Suprapubic skin (tissue), 4 donors: ENCODE results near the gene CTXND1. TPM values are rescaled to one million over a fixed set of nuclear protein-coding genes. Genes with fewer than 3 reads are reported as not detected.
"Not testable (repeated sequence)": the region's sequence is repeated elsewhere in the genome, so short reads cannot be mapped to it uniquely, and the experiment has no call there.

Experiments used
- DNase-seq, 2 donors: peaks; one replicate each; pipeline ENCODE4 v3.0.0-alpha.2; 2019; ENCODE audit warnings: low spot score in 2 of 2
- H3K27ac ChIP-seq: fragments of 200-600 bp; sonication (generic); one replicate; pipeline ENCODE4 v1.5.1; 2019
- H3K27me3 ChIP-seq: fragments of 200-600 bp; sonication (generic); one replicate; pipeline ENCODE4 v1.5.1; 2019
- H3K36me3 ChIP-seq: fragments of 200-600 bp; sonication (generic); one replicate; pipeline ENCODE4 v1.5.1; 2019
- H3K4me1 ChIP-seq: fragments of 200-600 bp; sonication (generic); one replicate; pipeline ENCODE4 v1.5.1; 2019
- H3K4me3 ChIP-seq: fragments of 200-600 bp; sonication (generic); one replicate; pipeline ENCODE4 v1.5.1; 2019; ENCODE audit warnings: mild to moderate bottlenecking
- H3K9me3 ChIP-seq: fragments of 200-600 bp; sonication (generic); one replicate; pipeline ENCODE4 v1.5.1; 2019
- CTCF ChIP-seq, 2 donors: fragments of 200-600 bp in 1 of 2; fragments of 450-650 bp in 1 of 2; sonication (generic) in 1 of 2; IDR thresholded peaks; one replicate each; pipeline ENCODE4 v1.5.1; 2016 to 2019; ENCODE audit warnings: antibody characterized with exemption in 2 of 2, mild to moderate bottlenecking in 1 of 2, moderate library complexity in 1 of 2
- EP300 ChIP-seq: sonication (generic); formaldehyde crosslinking; IDR thresholded peaks from one replicate; pipeline ENCODE4 v1.6.1; 2017; ENCODE audit warnings: antibody characterized with exemption
- POLR2A ChIP-seq, 2 donors: fragments of 450-650 bp; IDR thresholded peaks; one replicate each; pipeline ENCODE4 v1.6.1; 2017; ENCODE audit warnings: antibody characterized with exemption in 2 of 2, mild to moderate bottlenecking in 2 of 2, moderate library complexity in 2 of 2
- POLR2AphosphoS5 ChIP-seq, 3 donors: sonication (generic); formaldehyde crosslinking; IDR thresholded peaks; one replicate each; pipeline ENCODE4 v1.6.1; 2017; ENCODE audit warnings: antibody characterized with exemption in 3 of 3
- WGBS: methylation state at CpG from one replicate; pipeline ENCODE4 v1.1.5; 2018; 5-methylcytosine and 5-hydroxymethylcytosine counted together
- total RNA-seq, 4 donors: library from RNA; depleted of rRNA; stranded (reverse); fragments of >200 nt; gene quantifications; one replicate each; pipeline ENCODE4 v1.1.0, GENCODE V29; 2016

CTXND1 gene
- total RNA-seq: under 1 TPM in 3 of 4 donors, not detected in 1; 0.24 to 0.55 (median 0.49) TPM

- peaks cover 88% of the 10 kb centered on the region for H3K27me3 ChIP-seq
- WGBS: 3% methylated on average over 8 of the region's 24 CpGs
Measured at GRCh38 chr15:80252121-80252518, at the start of gene CTXND1. Gene CTXND1, minus strand, starts transcription at chr15:80252213. Its CDS starts 50,264 bp downstream, at chr15:80201949.

GRCh38 chr15:80301472-80301871 lies 49.5 kb upstream of the CTXND1 start:
- Histone ChIP-seq H3K4me1 (no peaks in the 10 kb centered on the region), H3K36me3 (no peaks in the 10 kb centered on the region), H3K27ac (no peak overlapping the region), H3K9me3 (no peaks in the 10 kb centered on the region), H3K4me3 (no peak overlapping the region), H3K27me3 (no peaks in the 10 kb centered on the region)
- TF ChIP-seq POLR2A (IDR thresholded peaks at IDR 0.05): no peak
- TF ChIP-seq POLR2AphosphoS5 (IDR thresholded peaks at IDR 0.05): no peak
- TF ChIP-seq CTCF (IDR thresholded peaks at IDR 0.05): no peak
- TF ChIP-seq EP300: no peak
- 89% methylated on average over 1 of the region's 1 CpG for WGBS
- no peak for DNase-seq

More at GRCh38 chr15:80252121-80252518, at the start of gene CTXND1:
- no peak for DNase-seq
- H3K27ac ChIP-seq: no peak within 1 kb of the TSS
- H3K36me3 ChIP-seq: no peaks in the 10 kb centered on the region
- H3K9me3 ChIP-seq: no peaks in the 10 kb centered on the region
- TF ChIP-seq POLR2A (IDR thresholded peaks at IDR 0.05): no peak
- no peak for TF ChIP-seq EP300
- TF ChIP-seq CTCF (IDR thresholded peaks at IDR 0.05): no peak
- TF ChIP-seq POLR2AphosphoS5 (IDR thresholded peaks at IDR 0.05): no peak
- peaks cover 12% of the 10 kb centered on the region for H3K4me1 ChIP-seq
- peak within 1 kb of the TSS; percentile 52 for H3K4me3 ChIP-seq

GRCh38 chr15:80295777-80296176 lies 43.8 kb upstream of the CTXND1 start:
- not testable (repeated sequence) for H3K9me3 ChIP-seq, H3K4me1 ChIP-seq, H3K36me3 ChIP-seq, H3K4me3 ChIP-seq, DNase-seq, H3K27ac ChIP-seq
- peaks cover 16% of the 10 kb centered on the region for H3K27me3 ChIP-seq
- 67% methylated on average over 4 of the region's 4 CpGs for WGBS

GRCh38 chr15:80292079-80292478 lies 40.1 kb upstream of the CTXND1 start:
- Histone ChIP-seq H3K27ac (no peak overlapping the region), H3K4me1 (no peaks in the 10 kb centered on the region), H3K4me3 (no peak overlapping the region), H3K36me3 (no peaks in the 10 kb centered on the region), H3K27me3 (peaks cover 19% of the 10 kb centered on the region), H3K9me3 (no peaks in the 10 kb centered on the region)
- 64% methylated on average over 4 of the region's 4 CpGs for WGBS
- TF ChIP-seq POLR2A (IDR thresholded peaks at IDR 0.05) (no peak), EP300 (no peak), CTCF (IDR thresholded peaks at IDR 0.05) (no peak), POLR2AphosphoS5 (IDR thresholded peaks at IDR 0.05) (no peak)
- no peak for DNase-seq

GRCh38 chr15:80290891-80291290 lies 38.9 kb upstream of the CTXND1 start:
- not testable (repeated sequence) for H3K27ac ChIP-seq, H3K4me1 ChIP-seq, H3K4me3 ChIP-seq, H3K9me3 ChIP-seq, H3K36me3 ChIP-seq, DNase-seq
- WGBS: 90% methylated on average over 5 of the region's 5 CpGs
- peaks cover 23% of the 10 kb centered on the region for H3K27me3 ChIP-seq

GRCh38 chr15:80289528-80290495 lies 37.8 kb upstream of the CTXND1 start:
- Histone ChIP-seq H3K27ac (no peak overlapping the region), H3K36me3 (no peaks in the 10 kb centered on the region), H3K27me3 (peaks cover 20% of the 10 kb centered on the region), H3K9me3 (no peaks in the 10 kb centered on the region), H3K4me1 (no peaks in the 10 kb centered on the region), H3K4me3 (no peak overlapping the region)
- TF ChIP-seq EP300: no peak
- no peak for TF ChIP-seq CTCF (IDR thresholded peaks at IDR 0.05)
- TF ChIP-seq POLR2A (IDR thresholded peaks at IDR 0.05): no peak
- TF ChIP-seq POLR2AphosphoS5 (IDR thresholded peaks at IDR 0.05): no peak
- no peak for DNase-seq
- 41% methylated on average over 9 of the region's 9 CpGs for WGBS
